ENCODE measurements around the gene PLIN3.
A peak's percentile ranks its signal among the peaks of the same experiment; 100 is the strongest.
"Not testable (repeated sequence)": the region's sequence is repeated elsewhere in the genome, so short reads cannot be mapped to it uniquely, and the experiment has no call there.

PLIN3 gene

GRCh38 chr19:4849019-4849418 lies 18.4 kb downstream of the PLIN3 start:
- DNase-seq (ENCODE audit: low read depth in 2 of 3, low spot score in 1 of 3): no peak

GRCh38 chr19:4847190-4847973 lies 20.1 kb downstream of the PLIN3 start:
- DNase-seq (ENCODE audit: low read depth in 2 of 3, low spot score in 1 of 3): no peak

DNA sequence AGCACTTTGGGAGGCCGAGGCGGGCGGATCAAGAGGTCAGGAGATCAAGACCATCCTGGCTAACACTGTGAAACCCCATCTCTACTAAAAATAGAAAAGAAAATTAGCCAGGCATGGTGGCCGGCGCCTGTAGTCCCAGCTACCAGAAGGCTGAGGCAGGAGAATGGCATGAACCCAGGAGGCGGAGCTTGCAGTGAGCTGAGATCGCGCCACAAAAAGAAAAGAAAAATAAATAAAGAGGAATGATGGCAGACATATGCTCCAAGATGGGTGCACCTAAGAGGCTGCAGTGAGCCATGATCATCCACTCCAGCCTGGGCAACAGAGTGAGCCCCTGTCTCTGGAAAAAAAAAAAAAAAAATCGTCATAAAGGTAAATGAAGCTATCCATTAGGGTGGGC lies 21.5 kb downstream of the PLIN3 start:
- DNase-seq (ENCODE audit: low read depth in 2 of 3, low spot score in 1 of 3): not testable (repeated sequence)

DNA sequence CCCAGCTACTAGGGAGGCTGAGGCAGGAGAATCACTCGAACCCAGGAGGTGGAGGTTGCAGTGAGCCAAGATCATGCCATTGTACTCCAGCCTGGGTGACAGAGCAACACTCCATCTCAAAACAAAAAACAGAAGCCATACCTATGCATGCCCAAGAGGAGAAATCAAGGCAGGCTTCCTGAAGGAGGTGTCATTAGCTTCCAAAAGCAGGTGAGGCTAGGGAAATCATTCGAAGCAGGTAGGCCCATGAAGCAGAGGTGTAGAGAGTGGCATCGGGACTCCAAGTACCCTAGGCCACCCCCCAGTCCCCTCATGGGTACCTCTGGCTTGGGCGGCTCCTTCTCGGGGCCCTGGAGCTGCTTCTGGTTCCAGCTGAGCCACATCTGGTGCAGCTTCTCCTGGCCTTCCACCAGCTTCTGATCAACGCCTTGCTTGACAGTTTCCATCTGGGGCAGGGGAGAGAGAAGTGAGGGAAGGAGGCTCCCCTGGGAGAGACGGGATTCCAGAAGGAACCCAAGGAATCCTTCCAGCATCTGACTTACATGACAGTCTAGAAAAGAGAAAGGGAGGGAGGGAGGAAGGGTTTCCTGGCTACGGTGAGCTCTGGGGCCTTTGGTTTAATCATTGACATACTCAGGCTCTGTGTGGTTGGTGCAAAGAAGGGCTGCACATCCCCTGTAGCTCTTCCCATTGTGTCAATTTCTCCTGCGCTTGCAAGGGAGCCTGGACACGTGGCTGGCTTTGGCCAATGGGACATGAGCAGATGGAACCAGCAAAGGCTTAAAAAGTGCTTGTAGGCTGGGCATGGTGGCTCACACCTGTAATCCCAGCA lies 22.9 kb downstream of the PLIN3 start:
- no peak for DNase-seq (ENCODE audit: low read depth in 2 of 3, low spot score in 1 of 3)

- DNase-seq (ENCODE audit: low read depth in 2 of 3, low spot score in 1 of 3): no peak
Observed at GRCh38 chr19:4843647-4843965, 23.9 kb downstream of the PLIN3 start.

DNA sequence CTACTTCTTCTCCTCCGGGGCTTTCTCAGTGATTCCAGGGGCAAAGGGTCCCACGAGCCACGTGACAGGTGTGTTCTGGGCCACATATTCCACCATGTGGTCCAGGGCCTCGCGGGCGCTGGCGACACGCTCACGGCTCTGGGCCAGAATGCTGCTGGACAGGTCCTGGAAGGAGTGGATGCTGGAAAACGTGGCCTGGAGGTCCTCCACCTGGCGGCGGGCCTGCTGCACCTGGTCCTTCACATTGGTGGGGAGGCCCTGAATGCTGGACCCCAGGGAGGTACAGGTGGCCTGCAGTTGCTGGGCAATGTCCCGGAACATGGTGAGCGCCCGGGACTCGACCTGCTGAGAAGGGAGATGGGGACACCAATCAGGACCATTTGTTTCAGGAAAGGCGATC lies 28.3 kb downstream of the PLIN3 start:
- DNase-seq (ENCODE audit: low read depth in 2 of 3, low spot score in 1 of 3): no peak

GRCh38 chr19:4832776-4833175 lies 34.7 kb downstream of the PLIN3 start:
- no peak for DNase-seq (ENCODE audit: low read depth in 2 of 3, low spot score in 1 of 3)

DNA sequence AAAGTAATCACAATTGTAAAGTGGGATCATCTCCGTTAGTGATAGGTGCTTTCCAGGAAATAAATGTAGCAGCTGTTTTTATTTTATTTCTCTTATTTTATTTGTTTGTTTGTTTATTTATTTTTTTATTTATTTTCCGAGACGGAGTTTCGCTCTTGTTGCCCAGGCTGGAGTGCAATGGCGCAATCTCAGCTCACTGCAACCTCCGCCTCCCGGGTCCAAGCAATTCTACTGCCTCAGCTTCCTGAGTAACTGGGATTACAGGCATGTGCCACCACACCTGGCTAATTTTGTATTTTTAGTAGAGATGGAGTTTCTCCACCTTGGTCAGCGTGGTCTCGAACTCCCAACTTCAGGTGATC lies 35.5 kb downstream of the PLIN3 start:
- DNase-seq (ENCODE audit: low read depth in 2 of 3, low spot score in 1 of 3): not testable (repeated sequence)

DNA sequence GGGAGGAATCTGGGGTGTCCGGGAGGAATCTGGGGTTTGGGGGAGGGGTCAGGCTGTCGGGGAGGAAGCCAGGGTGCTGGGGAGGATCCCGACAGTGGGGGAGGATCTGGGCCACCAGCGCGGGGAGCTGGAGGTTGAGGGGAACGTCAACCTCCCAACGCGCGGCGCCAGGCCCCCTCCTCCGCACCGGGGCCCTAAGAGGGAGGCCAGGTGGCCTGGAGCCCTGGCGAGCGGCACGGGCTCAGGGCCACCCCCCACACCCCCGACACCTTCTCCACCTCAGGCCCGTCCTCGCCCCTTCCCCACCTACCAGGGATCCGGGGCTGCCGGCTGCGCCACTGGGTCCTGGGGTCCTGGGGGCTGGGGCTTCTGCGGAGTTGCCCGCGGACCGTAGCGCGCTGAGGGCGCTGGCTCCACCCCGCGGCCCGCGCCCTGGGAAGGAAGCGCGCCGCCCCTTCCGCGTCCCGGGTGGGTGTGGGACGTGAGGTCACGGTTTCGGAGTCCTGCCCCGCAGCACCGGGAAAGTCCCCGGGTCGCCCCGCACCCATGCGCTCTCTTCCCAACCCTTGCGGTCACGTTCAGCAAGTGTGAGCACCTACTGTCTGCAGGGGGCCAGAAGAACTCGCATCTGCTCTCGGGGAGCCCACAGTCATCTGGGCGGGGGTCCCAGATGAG lies 36.0 kb downstream of the PLIN3 start, which contains the start of gene TICAM1:
TSS of gene TICAM1 (minus strand) at position 409 of the 675 bp plus-strand sequence. CDS start 13,335 bp downstream, outside the sequence.
- DNase-seq (ENCODE audit: low read depth in 2 of 3, low spot score in 1 of 3): peak; percentile 58 to 76 (median 60)

DNA sequence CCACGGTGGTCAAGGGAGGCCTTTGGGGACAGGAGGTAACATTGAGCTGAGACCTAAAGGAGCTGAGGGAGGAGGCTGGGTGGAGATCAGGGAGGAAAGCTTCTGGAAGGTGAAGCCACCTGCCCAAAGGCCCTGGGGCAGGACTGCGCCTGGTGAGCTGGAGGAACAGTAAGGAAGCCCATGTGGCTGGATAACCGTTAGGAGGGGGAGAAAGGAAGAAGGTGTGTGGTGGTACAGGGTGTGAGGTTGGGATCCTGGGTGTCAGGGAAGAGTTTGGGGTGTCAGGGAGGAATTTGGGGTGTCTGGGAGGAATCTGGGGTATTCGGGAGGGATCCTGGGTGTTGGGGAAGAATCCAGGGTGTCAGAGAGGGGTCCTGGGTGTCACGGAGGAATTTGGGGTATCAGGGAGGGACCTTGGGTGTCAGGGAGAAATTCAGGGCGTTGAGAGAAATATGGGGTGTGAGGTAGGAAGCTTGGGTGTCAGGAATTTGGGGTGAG lies 36.6 kb downstream of the PLIN3 start:
- no peak for DNase-seq (ENCODE audit: low read depth in 2 of 3, low spot score in 1 of 3)

- DNase-seq (ENCODE audit: low read depth in 2 of 3, low spot score in 1 of 3): no peak
Observed at GRCh38 chr19:4830332-4830731, 37.1 kb downstream of the PLIN3 start.

GRCh38 chr19:4829001-4829712 lies 38.3 kb downstream of the PLIN3 start:
- DNase-seq (ENCODE audit: low read depth in 2 of 3, low spot score in 1 of 3): no peak

GRCh38 chr19:4823577-4823976 lies 43.9 kb downstream of the PLIN3 start:
- no peak for DNase-seq (ENCODE audit: low read depth in 2 of 3, low spot score in 1 of 3)

DNA sequence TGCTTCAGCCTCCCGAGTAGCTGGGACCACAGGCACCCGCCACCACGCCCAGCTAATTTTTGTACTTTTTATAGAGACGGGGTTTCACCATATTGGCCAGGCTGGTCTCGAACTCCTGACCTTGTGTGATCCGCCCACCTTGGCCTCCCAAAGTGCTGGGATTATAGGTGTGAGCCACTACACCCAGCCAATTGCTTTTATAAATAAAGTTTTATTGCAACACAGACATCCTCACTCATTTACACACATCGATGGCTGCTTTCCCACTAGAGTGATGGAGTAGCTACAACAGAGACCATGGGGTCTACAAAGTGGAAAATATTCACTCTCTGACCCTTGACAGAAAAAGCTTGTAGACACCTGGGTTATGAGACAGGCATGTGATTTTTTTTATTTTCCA lies 45.1 kb downstream of the PLIN3 start:
- not testable (repeated sequence) for DNase-seq (ENCODE audit: low read depth in 2 of 3, low spot score in 1 of 3)

- DNase-seq (ENCODE audit: low read depth in 2 of 3, low spot score in 1 of 3): no peak
Observed at GRCh38 chr19:4821265-4821664, 46.2 kb downstream of the PLIN3 start.

DNA sequence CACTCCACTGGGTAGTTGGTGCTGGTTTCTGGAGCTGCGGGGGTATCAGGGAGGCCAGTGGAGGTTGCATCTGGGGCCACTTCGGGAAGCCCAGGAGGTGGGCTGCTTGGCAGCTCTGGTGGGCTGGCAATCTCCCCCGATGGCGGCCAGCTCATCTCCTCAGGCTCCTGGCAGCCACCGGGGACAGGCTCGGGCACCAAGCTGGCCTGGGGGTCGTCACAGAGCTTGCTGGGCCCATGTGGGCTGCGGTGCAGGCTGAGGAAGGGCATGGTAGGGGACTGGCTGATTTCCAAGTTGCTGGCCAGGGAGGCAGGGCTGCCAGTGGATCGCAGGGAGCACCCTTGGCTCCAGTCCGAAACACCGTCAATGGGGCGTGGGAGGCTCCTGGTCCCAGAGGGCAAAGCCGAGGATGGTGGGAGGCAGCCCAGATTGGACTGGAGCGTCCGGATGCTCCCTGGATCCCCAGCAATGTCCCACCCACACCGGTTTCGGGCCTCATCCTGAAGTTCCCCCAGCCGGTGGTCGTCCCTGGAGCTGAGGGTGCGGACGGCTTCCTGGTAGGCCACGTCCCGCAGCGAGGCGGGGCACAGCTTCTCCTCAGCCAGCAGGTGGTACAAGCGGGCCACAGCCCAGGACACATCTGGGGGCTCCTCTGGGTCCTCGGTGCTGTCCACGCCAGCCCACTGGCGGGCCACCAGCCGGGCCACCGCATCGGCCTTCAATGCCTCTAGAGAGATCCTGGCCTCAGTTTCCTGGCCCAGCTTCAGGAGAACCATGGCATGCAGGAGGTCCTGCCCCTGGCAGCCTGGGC lies 49.8 kb downstream of the PLIN3 start:
- DNase-seq (ENCODE audit: low read depth in 2 of 3, low spot score in 1 of 3): no peak

GRCh38 chr19:4816950-4817278 lies 50.6 kb downstream of the PLIN3 start:
- no peak for DNase-seq (ENCODE audit: low read depth in 2 of 3, low spot score in 1 of 3)

- no peak for DNase-seq (ENCODE audit: low read depth in 2 of 3, low spot score in 1 of 3)
Observed at GRCh38 chr19:4816202-4816949, 51.1 kb downstream of the PLIN3 start.

DNA sequence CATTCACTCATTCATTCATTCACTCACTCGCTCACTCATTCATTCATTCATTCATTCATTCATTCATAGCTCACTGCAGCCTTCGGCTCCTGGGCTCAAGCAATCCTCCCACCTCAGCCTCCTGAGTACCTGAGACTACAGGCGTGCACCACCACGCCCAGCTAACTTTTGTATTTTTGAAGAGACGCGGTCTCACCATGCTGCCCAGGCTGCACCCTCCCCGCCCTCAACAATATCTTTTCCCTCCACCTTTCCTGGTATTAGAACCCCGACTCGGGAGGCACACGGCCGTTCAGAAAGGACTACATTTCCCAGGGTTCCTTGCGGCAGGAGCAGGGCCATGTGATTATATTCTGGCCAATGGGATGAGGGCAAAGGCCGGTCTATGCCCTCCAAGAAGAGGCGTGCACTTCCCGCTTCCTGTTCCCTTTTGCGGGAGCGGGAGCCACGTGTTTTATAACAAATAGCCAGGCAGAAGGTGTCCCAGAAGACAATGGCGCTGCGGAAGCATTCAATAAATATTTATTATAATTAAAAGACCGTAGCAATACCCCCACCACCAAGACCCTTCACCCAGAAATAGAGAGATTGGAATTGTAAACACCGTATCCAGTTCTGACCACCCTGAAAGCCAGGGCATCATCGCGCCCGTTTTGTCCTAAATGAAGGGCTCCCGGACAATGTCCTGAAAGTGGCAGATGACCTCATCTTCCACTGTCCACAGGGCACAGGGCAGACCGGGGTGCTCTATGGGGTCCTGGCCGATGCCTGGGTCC lies 51.9 kb downstream of the PLIN3 start:
- DNase-seq (ENCODE audit: low read depth in 2 of 3, low spot score in 1 of 3): peak; percentile 65 to 79 (median 75)

Data from stimulated activated CD4-positive, alpha-beta T cell treated with anti-CD3 and anti-CD28 coated beads, Interleukin-12 subunit alpha, Interleukin-12 subunit beta, amount 100 ng/mL, for 48 hours (primary cell).